CD4-positive, alpha-beta T cell treated with Interleukin-2 at 100 ng/mL for 4 hours (primary cell): Measurements from ENCODE around the gene ALAS1.

Experiments
- DNase-seq: peaks from one replicate; pipeline ENCODE4 v3.0.0-alpha.2; 2020; ENCODE audit warnings: low spot score

The ALAS1 gene

DNA sequence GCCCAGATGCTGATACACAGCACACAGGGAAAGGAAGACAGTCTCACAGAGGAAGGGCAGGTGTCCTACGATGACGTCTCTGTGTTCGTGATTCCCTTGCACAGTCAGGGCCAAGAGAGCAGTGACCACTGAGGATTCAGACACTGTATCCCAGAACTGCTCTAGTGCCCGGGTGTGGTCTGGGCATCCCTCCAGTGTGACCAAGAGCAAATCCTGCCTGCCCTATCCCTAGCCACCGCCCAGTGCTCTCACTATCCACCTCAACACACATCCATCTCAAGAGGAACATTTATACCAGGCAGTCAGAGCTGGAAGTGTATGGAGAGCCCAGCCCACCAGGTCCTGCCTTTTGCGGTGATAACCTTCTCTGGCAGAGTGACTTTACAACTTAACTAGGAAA is 51.7 kb downstream of the ALAS1 start:
- no peak for DNase-seq

DNA sequence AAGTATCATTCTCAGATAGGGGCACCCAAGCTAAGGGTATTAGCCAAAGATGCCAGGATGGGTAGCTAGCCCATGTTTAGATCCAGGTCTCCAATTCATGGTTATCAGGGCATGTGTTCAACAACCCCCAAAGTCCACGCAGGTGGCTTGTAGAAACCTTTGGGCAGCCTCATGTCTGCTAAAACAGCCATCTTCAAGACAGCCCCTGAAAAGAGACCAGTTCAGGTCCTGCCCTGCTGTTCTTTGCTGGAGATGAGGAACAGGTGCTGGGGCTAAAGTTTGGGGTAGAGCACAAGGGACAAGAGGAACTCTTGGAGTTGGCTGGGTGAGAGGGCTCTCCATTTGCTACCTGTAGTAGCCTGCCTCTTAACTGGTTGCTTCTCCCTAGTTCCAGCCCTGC is 52.2 kb downstream of the ALAS1 start:
- DNase-seq: no peak

DNA sequence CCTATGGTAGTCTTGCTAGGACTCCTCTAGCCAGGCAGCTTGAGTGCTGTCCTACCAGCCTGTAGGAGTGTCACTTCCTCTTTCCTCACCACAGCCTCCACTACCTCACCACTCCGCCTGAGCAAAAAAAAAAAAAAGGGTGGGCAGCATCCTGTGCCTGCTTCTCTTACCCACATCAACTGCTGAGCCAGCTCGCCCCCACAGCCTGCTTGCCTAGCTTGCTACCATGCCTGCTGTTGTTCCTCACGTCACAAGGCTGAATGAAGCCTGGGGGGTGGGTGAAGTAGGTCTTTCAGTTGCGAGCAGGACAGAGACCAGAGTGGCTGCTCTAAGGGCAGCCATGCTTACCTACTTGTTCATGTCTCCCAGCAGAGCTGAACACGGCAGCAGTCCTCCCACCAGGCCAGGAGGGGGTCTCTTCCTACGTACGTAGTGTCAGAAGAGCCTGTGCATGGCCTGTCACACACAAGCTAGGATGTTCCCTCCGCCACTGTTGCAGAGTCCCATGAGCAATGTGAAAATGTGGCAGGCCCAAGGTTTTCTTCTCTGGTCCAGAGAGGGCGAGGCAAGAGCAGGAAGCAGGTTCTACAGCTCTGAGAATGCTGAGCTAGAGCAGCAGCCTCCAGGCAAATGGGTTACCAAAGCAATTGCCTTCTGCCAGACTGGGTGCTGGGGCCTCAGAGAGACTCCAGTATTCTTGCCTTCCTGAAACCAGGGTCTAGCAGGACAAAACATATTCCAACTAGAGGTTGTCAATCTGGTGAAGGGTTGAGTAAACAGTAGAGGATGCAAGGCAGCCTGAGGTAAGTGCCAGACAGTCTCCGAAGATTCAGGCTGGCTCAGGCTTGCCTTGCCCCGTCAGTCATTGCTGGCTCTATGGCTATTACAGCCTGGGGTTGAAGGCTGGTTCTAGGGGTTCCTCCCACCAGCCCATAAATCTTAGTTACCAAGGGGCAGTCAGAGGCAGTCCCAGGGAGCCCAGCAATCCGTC is 55.6 kb downstream of the ALAS1 start:
- peak; percentile 84 for DNase-seq

DNA sequence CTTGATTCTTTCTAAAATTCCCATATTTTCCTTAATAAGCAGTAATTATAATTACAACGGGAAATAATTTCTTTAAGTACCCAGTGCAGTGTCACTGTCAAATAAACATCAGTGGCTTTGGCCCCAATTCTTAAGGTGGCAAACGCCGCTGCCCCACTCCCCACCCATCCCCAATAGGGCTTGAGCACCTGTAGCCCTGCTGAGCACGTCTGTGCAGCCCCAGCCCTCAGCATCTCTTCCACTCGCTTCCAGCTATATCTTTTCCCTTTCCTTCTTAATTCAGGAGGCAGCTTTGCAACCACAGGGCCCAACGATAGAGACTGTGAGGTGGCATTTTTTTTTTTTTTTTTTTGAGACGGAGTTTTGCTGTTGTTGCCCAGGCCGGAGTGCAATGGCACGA is 56.6 kb downstream of the ALAS1 start:
- no peak for DNase-seq

DNA sequence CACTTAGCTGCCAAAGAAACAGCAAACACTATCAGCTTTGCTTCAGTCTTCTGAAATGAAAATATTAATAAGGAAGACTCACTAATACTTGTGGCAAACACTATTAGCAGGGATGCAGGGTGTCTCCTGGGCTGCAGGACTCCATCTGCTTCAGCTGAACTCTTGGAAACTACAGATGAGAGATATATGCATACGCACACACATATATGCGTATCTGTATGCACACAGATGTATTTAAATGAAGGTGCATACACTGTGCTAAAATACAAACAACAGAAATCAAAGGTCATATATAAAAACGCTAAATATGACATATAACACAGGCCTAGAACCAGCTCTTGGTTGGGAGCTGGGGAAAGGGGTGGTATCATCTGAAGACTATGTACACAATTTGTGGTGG is 58.2 kb downstream of the ALAS1 start:
- DNase-seq: no peak

DNA sequence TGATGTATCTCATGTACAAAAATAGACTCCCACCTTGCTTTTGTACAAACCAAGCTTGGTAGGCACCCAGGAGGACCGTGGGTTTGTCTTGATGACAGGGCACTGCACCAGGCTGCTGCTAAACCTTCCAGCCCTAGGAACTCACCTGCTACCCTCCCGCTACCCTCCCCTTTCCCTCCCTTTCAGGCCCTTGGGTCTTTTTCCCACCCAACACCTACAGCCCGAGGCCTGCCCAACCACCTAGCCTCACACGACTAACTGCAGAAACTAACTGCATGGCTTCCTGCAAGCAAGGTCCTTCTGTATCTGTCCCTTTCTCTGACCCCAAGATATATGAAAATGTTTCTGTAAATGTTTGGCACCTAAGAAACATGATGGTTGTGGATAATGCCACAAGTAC is 58.7 kb downstream of the ALAS1 start:
- DNase-seq: no peak

DNA sequence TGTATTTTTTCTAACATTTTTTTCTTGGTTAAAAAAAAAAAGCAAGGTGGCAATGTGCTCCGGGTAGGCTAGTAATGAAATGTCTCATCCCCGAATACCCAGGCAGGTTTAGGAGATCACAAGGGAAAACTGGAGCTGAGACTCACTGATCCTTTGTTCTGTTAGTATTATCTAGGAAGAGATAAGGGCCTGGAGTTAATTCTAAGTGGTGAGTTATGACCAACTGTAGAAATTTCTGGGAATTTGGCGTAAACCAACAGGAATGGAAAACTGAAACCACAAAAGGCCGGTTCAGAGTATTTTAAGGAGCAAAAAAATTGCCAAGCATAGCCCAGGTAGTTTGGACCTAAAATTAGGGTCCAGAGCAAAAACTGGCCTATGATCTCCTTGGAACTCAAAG is 60.0 kb downstream of the ALAS1 start:
- DNase-seq: no peak

DNA sequence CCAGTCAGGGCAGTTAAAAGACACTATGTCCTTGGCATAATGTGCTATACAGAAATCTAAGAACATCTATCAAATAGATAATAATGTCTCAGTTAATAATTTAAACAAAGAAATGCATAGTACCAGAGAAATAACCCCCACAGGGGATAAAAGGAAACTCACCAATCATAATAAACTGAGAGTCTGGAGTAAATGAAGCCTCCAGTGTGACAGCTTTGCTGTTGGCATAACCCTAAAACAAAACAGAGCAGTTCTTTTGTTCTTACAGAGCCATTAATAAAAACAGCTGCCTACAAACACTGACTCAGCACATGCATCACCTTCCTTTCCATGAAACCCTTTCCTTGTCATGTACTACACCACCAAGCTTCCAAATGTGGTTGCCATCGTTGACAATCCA is 61.1 kb downstream of the ALAS1 start:
- DNase-seq: no peak

DNA sequence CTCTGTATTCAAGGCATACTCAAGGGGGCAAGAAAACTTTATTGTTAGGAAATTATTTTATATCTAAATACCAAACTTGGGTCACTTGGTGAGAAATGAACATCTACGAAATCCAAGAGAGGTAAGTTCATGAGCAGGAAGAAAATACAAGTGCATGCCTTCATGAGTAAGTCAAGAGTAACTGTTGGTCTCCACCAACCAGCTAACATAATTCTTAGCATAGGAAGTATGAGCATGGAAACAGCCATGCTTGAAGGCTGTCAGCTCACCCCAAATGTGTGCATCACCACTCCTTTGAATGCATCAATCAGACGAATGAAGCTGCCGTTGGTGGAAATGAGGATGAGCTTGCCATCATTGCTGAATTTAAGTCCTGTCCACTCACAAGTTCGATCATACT is 61.5 kb downstream of the ALAS1 start:
- DNase-seq: no peak

DNA sequence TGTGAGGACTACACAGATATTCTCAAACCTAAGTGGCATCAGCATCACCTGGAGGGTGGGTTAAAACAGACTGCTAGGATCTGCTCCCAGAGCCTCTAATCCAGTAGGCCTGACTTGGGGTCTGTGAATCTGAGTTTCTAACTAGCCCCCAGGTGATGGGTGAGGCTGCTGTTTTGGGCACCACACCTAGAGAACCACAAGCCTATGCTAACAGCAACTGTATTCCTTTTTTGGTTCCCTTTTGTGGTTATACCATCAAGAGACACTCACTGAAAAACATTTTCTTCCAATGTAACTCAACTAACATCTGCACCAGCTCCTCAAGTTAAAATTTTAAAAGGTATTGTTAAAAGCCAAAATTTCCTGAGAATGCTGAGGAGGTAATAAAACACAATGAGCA is 64.5 kb downstream of the ALAS1 start:
- DNase-seq: no peak
